Measurements from ENCODE around the gene COPA. TPM values are rescaled to one million over a fixed set of nuclear protein-coding genes. Genes with fewer than 3 reads are reported as not detected.

COPA gene
- total RNA-seq, 1 donor = 322 TPM

DNA sequence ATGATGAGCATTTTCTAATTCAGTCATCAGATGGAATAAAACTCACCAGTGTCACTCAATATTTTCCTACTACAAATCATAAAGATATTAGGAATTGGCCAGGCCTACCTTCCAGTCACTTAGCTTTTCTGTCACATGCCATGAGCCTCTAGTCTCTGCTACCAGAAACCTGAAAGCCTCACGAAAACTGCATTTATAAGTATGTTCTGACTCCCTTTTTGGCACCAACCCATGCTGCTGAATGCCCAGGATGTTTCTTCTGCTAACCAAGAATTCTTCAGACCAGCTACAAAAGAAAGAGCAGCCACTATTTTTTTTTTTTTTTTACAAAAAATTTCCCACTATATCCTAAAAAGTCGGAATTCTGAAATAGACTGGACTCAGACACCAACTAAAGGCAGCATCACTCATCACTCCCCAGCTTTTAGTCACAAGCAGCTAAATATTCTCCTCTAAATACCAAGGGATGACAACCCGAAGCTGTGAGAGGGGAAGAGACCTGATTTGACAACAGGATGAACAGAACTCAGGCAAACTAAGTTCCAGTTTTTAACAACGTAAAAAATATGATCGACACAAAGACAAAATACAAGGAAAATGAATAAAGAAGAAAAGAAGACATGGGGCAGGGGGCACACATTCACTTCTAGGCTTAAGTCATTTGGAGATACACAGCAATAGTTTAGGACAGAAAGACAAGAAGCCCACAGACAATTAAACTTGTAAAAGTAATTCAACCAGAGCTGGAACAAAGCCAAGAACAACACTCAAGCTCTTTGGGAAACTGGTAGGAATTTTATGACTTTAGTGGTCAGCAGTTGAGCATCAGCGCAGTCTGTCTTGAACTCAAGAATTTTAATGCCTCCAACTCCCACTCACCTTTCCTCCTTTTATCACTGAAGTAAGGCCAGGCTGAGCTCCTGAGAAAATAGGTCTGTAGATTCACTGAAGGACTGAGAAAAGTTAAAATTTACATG lies 82.4 kb downstream of the COPA start:
- TF ChIP-seq, protein P1, sequence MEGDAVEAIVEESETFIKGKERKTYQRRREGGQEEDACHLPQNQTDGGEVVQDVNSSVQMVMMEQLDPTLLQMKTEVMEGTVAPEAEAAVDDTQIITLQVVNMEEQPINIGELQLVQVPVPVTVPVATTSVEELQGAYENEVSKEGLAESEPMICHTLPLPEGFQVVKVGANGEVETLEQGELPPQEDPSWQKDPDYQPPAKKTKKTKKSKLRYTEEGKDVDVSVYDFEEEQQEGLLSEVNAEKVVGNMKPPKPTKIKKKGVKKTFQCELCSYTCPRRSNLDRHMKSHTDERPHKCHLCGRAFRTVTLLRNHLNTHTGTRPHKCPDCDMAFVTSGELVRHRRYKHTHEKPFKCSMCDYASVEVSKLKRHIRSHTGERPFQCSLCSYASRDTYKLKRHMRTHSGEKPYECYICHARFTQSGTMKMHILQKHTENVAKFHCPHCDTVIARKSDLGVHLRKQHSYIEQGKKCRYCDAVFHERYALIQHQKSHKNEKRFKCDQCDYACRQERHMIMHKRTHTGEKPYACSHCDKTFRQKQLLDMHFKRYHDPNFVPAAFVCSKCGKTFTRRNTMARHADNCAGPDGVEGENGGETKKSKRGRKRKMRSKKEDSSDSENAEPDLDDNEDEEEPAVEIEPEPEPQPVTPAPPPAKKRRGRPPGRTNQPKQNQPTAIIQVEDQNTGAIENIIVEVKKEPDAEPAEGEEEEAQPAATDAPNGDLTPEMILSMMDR (IDR thresholded peaks at IDR 0.05; ENCODE audit: insufficient read depth, low read depth, low read length) = no peak
- peak overlapping the region; percentile 100 for H3K4me3 ChIP-seq (ENCODE audit: low read depth, low read length)
- DNase-seq (ENCODE audit: low read depth) = peak; percentile 95

DNA sequence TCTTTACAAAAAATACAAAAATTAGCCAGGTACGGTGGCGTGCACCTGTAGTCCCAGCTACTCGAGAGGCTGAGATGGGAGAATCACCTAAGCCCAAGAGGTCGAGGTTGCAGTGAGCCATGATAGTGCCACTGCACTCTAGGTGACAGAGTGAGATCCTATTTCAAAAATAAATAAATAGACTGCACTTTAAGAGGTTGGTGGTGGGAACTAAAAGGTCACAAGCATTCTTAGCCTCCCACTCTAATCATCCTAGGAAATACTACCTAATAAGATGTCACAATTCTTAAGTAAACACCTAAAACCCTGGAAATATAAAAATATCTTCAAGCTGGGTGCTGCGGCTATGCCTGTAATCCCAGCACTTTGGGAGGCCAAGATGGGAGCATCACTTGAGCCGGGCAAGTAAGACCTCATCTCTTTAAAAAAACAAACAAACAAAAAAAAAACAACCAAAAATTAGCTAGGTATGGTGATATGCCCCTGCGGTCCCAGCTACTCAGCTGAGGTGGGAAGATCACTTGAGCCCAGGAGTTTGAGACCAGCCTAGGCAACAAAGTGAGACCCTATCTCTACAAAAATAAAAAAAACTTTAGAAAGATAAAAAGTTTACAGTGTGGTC lies 84.8 kb downstream of the COPA start:
- TF ChIP-seq, protein P1 (IDR thresholded peaks at IDR 0.05; ENCODE audit: insufficient read depth, low read depth, low read length) = no peak
- H3K4me3 ChIP-seq (ENCODE audit: low read depth, low read length) = no peak overlapping the region
- DNase-seq (ENCODE audit: low read depth) = peak; percentile 14

DNA sequence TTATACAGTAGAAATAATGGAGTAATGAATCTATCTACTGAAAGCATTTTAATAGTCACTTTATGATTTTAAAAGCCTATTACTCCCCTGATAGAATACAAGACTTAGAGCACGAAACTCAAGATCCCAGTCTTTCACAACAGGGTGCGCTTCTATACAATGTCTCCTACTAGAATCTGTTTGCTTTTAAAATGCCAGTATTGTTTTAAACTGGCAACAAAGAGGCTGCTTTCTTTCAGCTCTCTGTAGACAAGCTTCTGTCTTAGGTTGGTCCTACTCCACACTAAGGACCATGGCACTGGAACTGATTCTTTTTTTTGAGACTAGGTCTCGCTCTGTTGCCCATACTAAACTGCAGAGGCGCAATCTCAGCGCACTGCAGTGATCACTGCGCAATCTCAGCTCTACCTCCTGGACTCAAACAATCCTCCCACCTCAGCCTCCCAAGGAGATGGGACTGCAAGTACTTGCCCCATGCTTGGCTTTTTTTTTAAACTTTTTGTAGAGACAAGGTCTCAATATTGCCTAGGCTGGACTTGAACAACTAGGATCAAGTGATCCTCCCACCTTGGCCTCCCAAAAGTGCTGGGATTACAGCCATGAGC lies 85.5 kb downstream of the COPA start:
- DNase-seq (ENCODE audit: low read depth) = no peak
- TF ChIP-seq, protein P1 (IDR thresholded peaks at IDR 0.05; ENCODE audit: insufficient read depth, low read depth, low read length) = no peak
- no peak overlapping the region for H3K4me3 ChIP-seq (ENCODE audit: low read depth, low read length)

DNA sequence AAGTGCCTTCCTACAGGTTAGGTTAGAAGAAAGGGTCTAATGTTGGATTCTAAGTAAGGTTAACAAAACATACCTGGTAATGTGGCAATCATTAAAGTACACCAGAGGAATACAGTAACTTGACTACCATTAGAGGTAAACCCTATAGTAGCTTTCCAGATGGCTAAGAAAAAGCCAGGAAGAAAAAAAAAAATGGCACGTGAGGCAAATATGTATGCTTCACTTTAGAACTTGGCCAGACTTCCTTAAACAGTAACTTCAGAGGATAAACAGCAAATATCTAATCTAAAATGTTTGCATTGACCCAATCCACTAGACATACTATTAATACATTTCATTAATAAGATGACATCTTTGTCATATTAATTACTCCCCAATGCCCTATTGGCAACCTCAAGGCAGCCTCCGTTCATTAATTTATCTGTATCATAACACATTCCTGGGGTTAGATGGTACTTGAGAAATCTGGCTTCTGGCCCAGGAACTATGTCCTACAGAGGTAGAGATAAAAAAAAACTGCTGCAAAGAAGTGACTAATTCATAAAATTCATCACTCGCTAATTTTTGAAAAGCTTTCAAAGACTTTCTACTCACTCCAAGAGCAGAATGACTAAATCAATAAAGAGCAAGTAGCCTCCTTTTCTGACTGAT lies 86.5 kb downstream of the COPA start:
- peak; percentile 86 for DNase-seq (ENCODE audit: low read depth)
- TF ChIP-seq, protein P1 (IDR thresholded peaks at IDR 0.05; ENCODE audit: insufficient read depth, low read depth, low read length) = no peak
- H3K4me3 ChIP-seq (ENCODE audit: low read depth, low read length) = no peak overlapping the region

DNA sequence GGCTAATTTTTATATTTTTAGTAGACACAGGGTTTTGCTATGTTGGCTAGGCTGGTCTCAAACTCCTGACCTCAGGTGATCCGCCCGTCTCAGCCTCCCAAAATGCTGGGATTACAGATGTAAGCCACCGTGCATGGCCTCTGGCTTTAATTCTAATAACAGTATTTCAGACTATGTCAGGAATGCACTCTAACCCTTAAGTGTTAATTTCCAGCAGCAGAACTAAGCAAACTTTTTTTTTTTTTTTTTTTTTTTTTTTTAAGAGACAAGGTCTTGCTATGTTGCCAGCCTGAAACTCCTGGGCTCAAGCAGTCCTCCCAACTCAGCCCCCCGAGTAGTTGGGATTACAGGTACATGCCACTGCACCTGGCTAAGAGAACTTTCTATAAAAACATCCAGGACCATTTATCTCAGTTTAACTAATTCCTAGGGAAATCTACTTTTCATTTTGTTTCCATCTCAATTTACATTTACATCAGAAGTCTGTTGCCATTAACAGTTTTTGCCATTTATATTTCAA lies 87.2 kb downstream of the COPA start:
- H3K4me3 ChIP-seq (ENCODE audit: low read depth, low read length) = no peak overlapping the region
- no peak for DNase-seq (ENCODE audit: low read depth)
- TF ChIP-seq, protein P1 (IDR thresholded peaks at IDR 0.05; ENCODE audit: insufficient read depth, low read depth, low read length) = no peak
